SU-DHL-6 (cell line): ENCODE data around the gene C1QL4.

ENCODE experiments used
- CTCF ChIP-seq: fragments of 200-600 bp; sonication (generic); IDR thresholded peaks from one replicate; pipeline ENCODE4 v1.5.1; 2017; ENCODE audit warnings: antibody characterized with exemption, mild to moderate bottlenecking, low read length, moderate library complexity; ENCODE audit not compliant: insufficient read depth, poor library complexity, severe bottlenecking
- EZH2phosphoT487 ChIP-seq: fragments of 200-600 bp; sonication (generic), shearing (Covaris generic); conservative IDR thresholded peaks from 2 replicates; pipeline ENCODE4 v1.6.1; 2018; ENCODE audit warnings: mild to moderate bottlenecking, antibody characterized with exemption, low read length, moderate library complexity, mixed read lengths

DNA sequence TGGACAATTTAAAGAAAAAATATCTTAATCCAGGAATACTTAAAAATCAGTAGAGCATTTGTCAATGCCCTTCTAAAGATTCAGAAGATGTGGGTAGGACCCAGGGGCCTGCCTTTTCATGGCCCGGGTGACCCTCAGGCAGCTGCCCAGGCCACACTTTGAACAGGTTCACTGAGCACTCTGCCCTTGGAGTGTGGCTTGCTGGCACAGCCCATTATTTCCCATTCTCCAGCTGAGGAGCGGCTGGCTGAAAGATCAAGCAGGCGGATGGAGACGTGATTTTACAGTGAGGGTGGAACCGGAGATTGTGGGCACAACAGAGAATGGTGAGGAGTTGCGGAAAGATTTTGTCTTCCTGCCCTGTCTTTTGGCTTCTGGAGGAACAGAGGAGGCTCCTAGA lies 49.1 kb downstream of the C1QL4 start:
- TF ChIP-seq CTCF (no peak), EZH2phosphoT487 (no peak)
